ENCODE data around the gene AP2A1. TPM values are rescaled to one million over a fixed set of nuclear protein-coding genes. Genes with fewer than 3 reads are reported as not detected.

The AP2A1 gene
- total and polyA plus RNA-seq, 2 of the 13 experiments (the other 11 are each of a cell fraction or from before 2014, with no cell fraction given) = 22.7 to 39.7 TPM

GRCh38 chr19:49817964-49818648 lies 51.3 kb downstream of the AP2A1 start, which contains the start of gene MED25 (continued):
- TF ChIP-seq ZNF260 (CRISPR knock-in tag; IDR thresholded peaks at IDR 0.05; ENCODE audit: borderline replicate concordance, low read depth) = no peak
- TF ChIP-seq GATAD1 (CRISPR knock-in tag; IDR thresholded peaks at IDR 0.05) = peak; percentile 77
- TF ChIP-seq, protein P1, sequence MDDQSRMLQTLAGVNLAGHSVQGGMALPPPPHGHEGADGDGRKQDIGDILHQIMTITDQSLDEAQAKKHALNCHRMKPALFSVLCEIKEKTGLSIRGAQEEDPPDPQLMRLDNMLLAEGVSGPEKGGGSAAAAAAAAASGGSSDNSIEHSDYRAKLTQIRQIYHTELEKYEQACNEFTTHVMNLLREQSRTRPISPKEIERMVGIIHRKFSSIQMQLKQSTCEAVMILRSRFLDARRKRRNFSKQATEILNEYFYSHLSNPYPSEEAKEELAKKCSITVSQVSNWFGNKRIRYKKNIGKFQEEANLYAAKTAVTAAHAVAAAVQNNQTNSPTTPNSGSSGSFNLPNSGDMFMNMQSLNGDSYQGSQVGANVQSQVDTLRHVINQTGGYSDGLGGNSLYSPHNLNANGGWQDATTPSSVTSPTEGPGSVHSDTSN (CRISPR knock-in tag; IDR thresholded peaks at IDR 0.05; ENCODE audit: borderline replicate concordance) = no peak
- peak; percentile 80 for TF ChIP-seq HNRNPLL (IDR thresholded peaks at IDR 0.05; ENCODE audit: low read depth, low read length, poor library complexity, severe bottlenecking)
- no peak for TF ChIP-seq TAF15 (IDR thresholded peaks at IDR 0.05; ENCODE audit: low read depth, low read length, poor library complexity, severe bottlenecking)
- TF ChIP-seq RFXAP (CRISPR knock-in tag; IDR thresholded peaks at IDR 0.05; ENCODE audit: borderline replicate concordance) = peak; percentile 67; the same call in 1 of the 2 replicates
- TF ChIP-seq XBP1 (CRISPR knock-in tag; IDR thresholded peaks at IDR 0.05) = no peak
- TF ChIP-seq SPEN (CRISPR knock-in tag; IDR thresholded peaks at IDR 0.05; ENCODE audit: low read depth) = peak; percentile 59; the same call in 1 of the 2 replicates
- peak; percentile 80 to 82 for TF ChIP-seq POLR2A (IDR thresholded peaks at IDR 0.05; ENCODE audit: insufficient read depth in 1 of 2, low read depth in 2 of 2, low read length in 2 of 2)
- TF ChIP-seq ZFP62 (CRISPR knock-in tag; IDR thresholded peaks at IDR 0.05) = no peak
- TF ChIP-seq ZNF331 (CRISPR knock-in tag; IDR thresholded peaks at IDR 0.05) = no peak
- peak; percentile 58; the same call in 1 of the 2 replicates for TF ChIP-seq ZIK1 (CRISPR knock-in tag; IDR thresholded peaks at IDR 0.05; ENCODE audit: borderline replicate concordance, low read depth)
- TF ChIP-seq KLF16 (CRISPR knock-in tag; IDR thresholded peaks at IDR 0.05) = peak in 1 of 2 experiments; percentile 23; a peak in 1 of 4 replicates
- TF ChIP-seq ZNF598 (CRISPR knock-in tag; IDR thresholded peaks at IDR 0.05; ENCODE audit: borderline replicate concordance) = 0 out of 2 replicates have a peak, but pooled peaks have one; percentile 25
- peak; percentile 22; the same call in 1 of the 2 replicates for TF ChIP-seq IRF2 (CRISPR knock-in tag; IDR thresholded peaks at IDR 0.05)
- 0 out of 2 replicates have a peak, but pooled peaks have one; percentile 5 for TF ChIP-seq HNF4A (CRISPR knock-in tag; IDR thresholded peaks at IDR 0.05)
- peak; percentile 67; the same call in 1 of the 3 replicates for TF ChIP-seq MXI1 (IDR thresholded peaks at IDR 0.05; ENCODE audit: borderline replicate concordance, low read depth, low read length)
- TF ChIP-seq, protein P2, sequence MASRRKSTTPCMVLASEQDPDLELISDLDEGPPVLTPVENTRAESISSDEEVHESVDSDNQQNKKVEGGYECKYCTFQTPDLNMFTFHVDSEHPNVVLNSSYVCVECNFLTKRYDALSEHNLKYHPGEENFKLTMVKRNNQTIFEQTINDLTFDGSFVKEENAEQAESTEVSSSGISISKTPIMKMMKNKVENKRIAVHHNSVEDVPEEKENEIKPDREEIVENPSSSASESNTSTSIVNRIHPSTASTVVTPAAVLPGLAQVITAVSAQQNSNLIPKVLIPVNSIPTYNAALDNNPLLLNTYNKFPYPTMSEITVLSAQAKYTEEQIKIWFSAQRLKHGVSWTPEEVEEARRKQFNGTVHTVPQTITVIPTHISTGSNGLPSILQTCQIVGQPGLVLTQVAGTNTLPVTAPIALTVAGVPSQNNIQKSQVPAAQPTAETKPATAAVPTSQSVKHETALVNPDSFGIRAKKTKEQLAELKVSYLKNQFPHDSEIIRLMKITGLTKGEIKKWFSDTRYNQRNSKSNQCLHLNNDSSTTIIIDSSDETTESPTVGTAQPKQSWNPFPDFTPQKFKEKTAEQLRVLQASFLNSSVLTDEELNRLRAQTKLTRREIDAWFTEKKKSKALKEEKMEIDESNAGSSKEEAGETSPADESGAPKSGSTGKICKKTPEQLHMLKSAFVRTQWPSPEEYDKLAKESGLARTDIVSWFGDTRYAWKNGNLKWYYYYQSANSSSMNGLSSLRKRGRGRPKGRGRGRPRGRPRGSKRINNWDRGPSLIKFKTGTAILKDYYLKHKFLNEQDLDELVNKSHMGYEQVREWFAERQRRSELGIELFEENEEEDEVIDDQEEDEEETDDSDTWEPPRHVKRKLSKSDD (CRISPR knock-in tag; IDR thresholded peaks at IDR 0.05; ENCODE audit: low read depth) = peak; percentile 97
- peak; percentile 43; the same call in 1 of the 2 replicates for TF ChIP-seq ZNF768 (CRISPR knock-in tag; IDR thresholded peaks at IDR 0.05)
- TF ChIP-seq KMT2A (CRISPR knock-in tag; IDR thresholded peaks at IDR 0.05) = peak; percentile 31; the same call in 1 of the 2 replicates
- no peak for TF ChIP-seq FOXJ3 (CRISPR knock-in tag; IDR thresholded peaks at IDR 0.05; ENCODE audit: borderline replicate concordance)
- no peak for TF ChIP-seq KLF13 (CRISPR knock-in tag; IDR thresholded peaks at IDR 0.05)
- peak; percentile 83 for TF ChIP-seq THAP11 (CRISPR knock-in tag; IDR thresholded peaks at IDR 0.05)
- no peak for TF ChIP-seq SP2 (CRISPR knock-in tag; IDR thresholded peaks at IDR 0.05)
- TF ChIP-seq DNMT1 (CRISPR knock-in tag; IDR thresholded peaks at IDR 0.05) = no peak
- TF ChIP-seq ZNF329 (CRISPR knock-in tag; IDR thresholded peaks at IDR 0.05; ENCODE audit: low read depth) = 0 out of 2 replicates have a peak, but pooled peaks have one; percentile 6
